HepG2 (cell line): ENCODE results near the gene ACP2. TPM values are rescaled to one million over a fixed set of nuclear protein-coding genes. Genes with fewer than 3 reads are reported as not detected.

ENCODE experiments used
- ATAC-seq: fragments of 200-7000 bp; cut with Tn5 transposase; 3 replicates; pipeline ENCODE4 v1.9.1; 2020; ENCODE audit warnings: mild to moderate bottlenecking, moderate library complexity
- BruUV-seq: library from RNA; stranded (reverse); fragments of 400-500 nt; replicated peaks from 2 replicates; lab custom pipeline; 2021; lab: Mats Ljungman, UMichigan
- CTCF ChIA-PET: fragments of 300-600 bp; formaldehyde crosslinking; extraction: SDS; loops from one replicate; lab custom pipeline; 2021; ENCODE audit warnings: low total read pairs, inconsistent platforms, low intra/inter-chr PET ratio; lab: Yijun Ruan, JAX
- POLR2A ChIA-PET: fragments of 350-600 bp; sonication (Branson Sonifier 250); formaldehyde crosslinking; loops from one replicate; lab custom pipeline; 2020; ENCODE audit warnings: antibody characterized with exemption, inconsistent platforms; lab: Yijun Ruan, JAX
- DNase-seq: peaks from one replicate; pipeline ENCODE4 v3.0.0-alpha.2; 2015; ENCODE audit warnings: low spot score
- FAIRE-seq: peaks from 3 replicates; lab custom pipeline; 2011; peaks lifted over from hg19 to GRCh38; lab: Jason Lieb, UNC
- H2AFZ ChIP-seq: one replicate; pipeline ENCODE4 v1.6.1; 2011; ENCODE audit warnings: low read length, inconsistent platforms
- H3K27ac ChIP-seq: fragments of 300-600 bp; 3 replicates; pipeline ENCODE4 v1.8.0; 2011; ENCODE audit warnings: mixed run types, mild to moderate bottlenecking, mixed read lengths, low read length, inconsistent platforms; ENCODE audit not compliant: insufficient read depth; ENCODE audit errors: extremely low read length
- H3K27me3 ChIP-seq, 2 experiments: fragments of 200-600 bp in 1 of 2; 2 replicates in 1 of 2; 3 replicates in 1 of 2; pipeline versions ENCODE4 v1.6.0 to v1.8.0; 2011; ENCODE audit warnings: low read length in 2 of 2, mild to moderate bottlenecking in 2 of 2, moderate library complexity in 2 of 2, inconsistent platforms in 1 of 2; ENCODE audit not compliant: insufficient read depth in 2 of 2, control insufficient read depth in 1 of 2
- H3K36me3 ChIP-seq, 2 experiments: fragments of 200-600 bp in 1 of 2; replicated peaks in 1 of 2; 2 replicates in 1 of 2; 3 replicates in 1 of 2; pipeline versions ENCODE4 v1.5.1 to v1.8.0; 2011; ENCODE audit warnings: low read length in 2 of 2, inconsistent platforms in 1 of 2; ENCODE audit not compliant: insufficient read depth in 2 of 2, control insufficient read depth in 1 of 2
- H3K4me1 ChIP-seq: 2 replicates; pipeline ENCODE4 v1.5.1; 2012; ENCODE audit warnings: low read length, inconsistent platforms; ENCODE audit not compliant: insufficient read depth
- H3K4me2 ChIP-seq: 2 replicates; pipeline ENCODE4 v1.6.0; 2011; ENCODE audit warnings: low read depth, low read length, inconsistent platforms
- H3K4me3 ChIP-seq, 3 experiments: fragments of 200-600 bp in 1 of 3; sonication (generic), shearing (Covaris generic) in 1 of 3; replicated peaks in 1 of 3; 2 replicates each; pipeline ENCODE4 v1.5.1; 2011 to 2016; ENCODE audit warnings: low read length in 3 of 3, inconsistent platforms in 2 of 3, low read depth in 2 of 3, mild to moderate bottlenecking in 2 of 3, control low read depth in 1 of 3, mixed read lengths in 1 of 3; ENCODE audit not compliant: insufficient read depth in 1 of 3
- H3K79me2 ChIP-seq: one replicate; pipeline ENCODE4 v1.6.1; 2011; ENCODE audit warnings: low read length, inconsistent platforms; ENCODE audit not compliant: insufficient read depth
- H3K9ac ChIP-seq: 2 replicates; pipeline ENCODE4 v1.6.0; 2011; ENCODE audit warnings: mild to moderate bottlenecking, low read depth, low read length, inconsistent platforms; ENCODE audit not compliant: insufficient read depth
- H3K9me3 ChIP-seq: 2 replicates; pipeline ENCODE4 v1.5.1; 2012; ENCODE audit warnings: mild to moderate bottlenecking, low read length
- H4K20me1 ChIP-seq: 2 replicates; pipeline ENCODE4 v1.6.0; 2011; ENCODE audit warnings: inconsistent platforms, mild to moderate bottlenecking, low read length, moderate library complexity; ENCODE audit not compliant: insufficient read depth
- ATF2 ChIP-seq: sonication (generic); formaldehyde crosslinking; IDR thresholded peaks from 2 replicates; pipeline ENCODE4 v1.4.0; 2020; ENCODE audit warnings: missing genetic modification reagents
- CBX2 ChIP-seq, 2 experiments: fragments of 200-600 bp in 1 of 2; sonication (generic); formaldehyde crosslinking in 1 of 2; IDR thresholded peaks; 2 replicates each; pipeline versions ENCODE4 v1.7.0 to v1.8.1; 2018 to 2022; ENCODE audit warnings: low read depth in 2 of 2, low read length in 1 of 2, mild to moderate bottlenecking in 1 of 2, missing genetic modification reagents in 1 of 2
- FOXJ3 ChIP-seq: sonication (generic); formaldehyde crosslinking; IDR thresholded peaks from 2 replicates; pipeline ENCODE4 v1.4.0; 2020; ENCODE audit warnings: missing genetic modification reagents, mild to moderate bottlenecking, borderline replicate concordance
- GMEB1 ChIP-seq: sonication (generic); formaldehyde crosslinking; IDR thresholded peaks from 2 replicates; pipeline ENCODE4 v1.5.1; 2020; ENCODE audit warnings: missing genetic modification reagents, mild to moderate bottlenecking, borderline replicate concordance
- KDM6A ChIP-seq: IDR thresholded peaks from 2 replicates; pipeline ENCODE4 v1.6.1; 2016; ENCODE audit warnings: low read depth
- KLF16 ChIP-seq, 2 experiments: sonication (generic) in 1 of 2; formaldehyde crosslinking in 1 of 2; IDR thresholded peaks; 2 replicates each; pipeline versions ENCODE4 v1.6.1 to v1.8.0; 2016 to 2023; ENCODE audit warnings: missing genetic modification reagents in 2 of 2, missing compliant biosample characterization in 1 of 2
- MED1 ChIP-seq: sonication (generic); formaldehyde crosslinking; IDR thresholded peaks from 2 replicates; pipeline ENCODE4 v1.4.0; 2020; ENCODE audit warnings: missing genetic modification reagents
- NCOR1 ChIP-seq: fragments of 200-600 bp; sonication (generic); IDR thresholded peaks from 2 replicates; pipeline ENCODE4 v1.7.0; 2017; ENCODE audit warnings: antibody characterized with exemption, low read length, borderline replicate concordance
- NFKB2 ChIP-seq: sonication (generic); formaldehyde crosslinking; IDR thresholded peaks from 2 replicates; pipeline ENCODE4 v1.4.0; 2020; ENCODE audit warnings: missing genetic modification reagents, borderline replicate concordance
- PAWR ChIP-seq: sonication (generic); formaldehyde crosslinking; IDR thresholded peaks from 2 replicates; pipeline ENCODE4 v1.4.0; 2020; ENCODE audit warnings: missing genetic modification reagents, mild to moderate bottlenecking, borderline replicate concordance
- PBX2 ChIP-seq: IDR thresholded peaks from 2 replicates; pipeline ENCODE4 v1.6.1; 2016; ENCODE audit warnings: control low read depth
- TARDBP ChIP-seq: sonication (generic); formaldehyde crosslinking; IDR thresholded peaks from 2 replicates; pipeline ENCODE4 v1.8.0; 2022; ENCODE audit warnings: mild to moderate bottlenecking, missing genetic modification reagents
- TBX3 ChIP-seq: fragments of 450-650 bp; IDR thresholded peaks from 2 replicates; pipeline ENCODE4 v1.6.1; 2017; ENCODE audit warnings: antibody characterized with exemption, mild to moderate bottlenecking, inconsistent platforms, borderline replicate concordance
- XRCC5 ChIP-seq: fragments of 200-400 bp; formaldehyde crosslinking; optimal IDR thresholded peaks from 2 replicates; pipeline ENCODE3; 2017; ENCODE audit warnings: mild to moderate bottlenecking, low read length
- ZNF350 ChIP-seq: sonication (generic); formaldehyde crosslinking; IDR thresholded peaks from 2 replicates; pipeline ENCODE4 v1.4.0; 2020; ENCODE audit warnings: mild to moderate bottlenecking, low read depth, missing genetic modification reagents, borderline replicate concordance
- ZNF567 ChIP-seq: sonication (generic); formaldehyde crosslinking; IDR thresholded peaks from 2 replicates; pipeline ENCODE4 v1.8.1; 2023; ENCODE audit warnings: mild to moderate bottlenecking, missing genetic modification reagents, borderline replicate concordance
- ZNF598 ChIP-seq: sonication (generic); formaldehyde crosslinking; IDR thresholded peaks from 2 replicates; pipeline ENCODE4 v1.5.1; 2020; ENCODE audit warnings: mild to moderate bottlenecking, missing genetic modification reagents, borderline replicate concordance
- ZNF674 ChIP-seq: sonication (generic); formaldehyde crosslinking; IDR thresholded peaks from 2 replicates; pipeline ENCODE4 v1.5.0; 2020; ENCODE audit warnings: low read depth, mild to moderate bottlenecking, missing genetic modification reagents
- WGBS: methylation state at CpG from one replicate; pipeline ENCODE4 v1.1.6; 2017; ENCODE audit warnings: low lambda C conversion rate; 5-methylcytosine and 5-hydroxymethylcytosine counted together
- in situ Hi-C: cut with HindIII; loops from 2 replicates; pipeline ENCODE4 v1.10.0; 2017; ENCODE audit warnings: low pct_unique_long_range_greater_than_20kb; ENCODE audit not compliant: extremely low pct_ligation_motif_present
- intact Hi-C: fragments of 100-400 bp; cut with micrococcal nuclease; formaldehyde crosslinking; loops from one replicate; pipeline ENCODE4 v1.10.0; 2022; ENCODE audit not compliant: unreplicated experiment
- polyA plus RNA-seq, 8 experiments: library from polyadenylated mRNA; depleted of rRNA in 3 of 8; stranded (reverse) in 7 of 8; unstranded in 1 of 8; fragments of >200 nt; fragmentation: Illumina TruSeq in 4 of 8; extraction: Trizol in 4 of 8; gene quantifications; 2 replicates each; pipeline versions ENCODE4 v1.2.1 to v1.2.3, GENCODE V29; 2011 to 2016; ENCODE audit warnings: low read depth in 4 of 8, missing spikeins in 1 of 8, mixed read lengths in 1 of 8; ENCODE audit not compliant: insufficient read depth in 1 of 8
- total RNA-seq, 5 experiments: library from RNA; depleted of rRNA; stranded (reverse); fragments of >200 nt; fragmentation: Illumina TruSeq; extraction: Trizol; gene quantifications; 2 replicates each; pipeline ENCODE4 v1.2.3, GENCODE V29; 2016; ENCODE audit warnings: low read depth in 1 of 5

Gene ACP2
- total and polyA plus RNA-seq, 2 of the 13 experiments (the other 11 are each of a cell fraction or from before 2014, with no cell fraction given): 17.7 to 20.2 TPM

- WGBS: 63% methylated on average over 4 of the region's 10 CpGs
- Histone ChIP-seq H3K27me3 (no peaks in the 10 kb centered on the region), H3K4me3 (peak overlapping the region in 1 of 3 experiments; percentile 48; a peak in 1 of 6 replicates), H2AFZ (no peak overlapping the region), H4K20me1 (no peaks in the 10 kb centered on the region), H3K9me3 (no peaks in the 10 kb centered on the region), H3K4me1 (peaks cover 55% of the 10 kb centered on the region), H3K9ac (no peak overlapping the region), H3K27ac (peak overlapping the region; percentile 48), H3K36me3 (peaks cover 1 to 2% of the 10 kb centered on the region in 2 experiments; a peak in 2 of 5 replicates), H3K79me2 (peaks cover 5% of the 10 kb centered on the region), H3K4me2 (peak overlapping the region; percentile 89)
- POLR2A ChIA-PET: interaction anchor here (0.6 to 4.3 kb wide), 13 partner anchors 8 to 96 kb away, joined by 3 to 106 read pairs (median 8); partner anchors contain the start of genes ACP2, ARFGAP2, DDB2 and PACSIN3
- intact Hi-C loops: loop anchor here (1.0 to 2.0 kb wide), 2 partner anchors 82 to 95 kb away; no protein-coding TSS in a partner anchor
- ATAC-seq (peak; percentile 66), DNase-seq (peak; percentile 46), FAIRE-seq (peak; percentile 50)
- in situ Hi-C loops: no loop called here
- CTCF ChIA-PET: interaction anchor here (1.0 to 4.3 kb wide), 5 partner anchors 17 to 98 kb away, joined by 3 to 27 read pairs (median 7); partner anchors contain the start of gene ARFGAP2
- BruUV-seq: no TSS peak
- TF ChIP-seq ATF2 (CRISPR knock-in tag): no peak; the same call in 1 of the 2 replicates
- TF ChIP-seq FOXJ3 (CRISPR knock-in tag): no peak
- TF ChIP-seq KLF16 (CRISPR knock-in tag; IDR thresholded peaks at IDR 0.05): peak in 1 of 2 experiments; percentile 38; a peak in 1 of 4 replicates
- TF ChIP-seq CBX2 (IDR thresholded peaks at IDR 0.05; ENCODE audit: low read depth, low read length): no peak
- no peak for TF ChIP-seq CBX2 (CRISPR knock-in tag; IDR thresholded peaks at IDR 0.05; ENCODE audit: low read depth)
- peak; percentile 31; the same call in 1 of the 2 replicates for TF ChIP-seq TARDBP (CRISPR knock-in tag)
- no peak for TF ChIP-seq KDM6A
- no peak for TF ChIP-seq GMEB1
- TF ChIP-seq ZNF598: 0 out of 2 replicates have a peak, but pooled peaks have one; percentile 24
- TF ChIP-seq NCOR1: no peak
- peak; percentile 28; the same call in 1 of the 2 replicates for TF ChIP-seq MED1 (CRISPR knock-in tag)
- TF ChIP-seq ZNF674 (CRISPR knock-in tag): no peak
- peak; percentile 51 for TF ChIP-seq XRCC5
- TF ChIP-seq NFKB2 (CRISPR knock-in tag): peak; percentile 11; the same call in 1 of the 2 replicates
- 0 out of 2 replicates have a peak, but pooled peaks have one; percentile 22 for TF ChIP-seq ZNF567
- no peak for TF ChIP-seq TBX3
- TF ChIP-seq ZNF350: 0 out of 2 replicates have a peak, but pooled peaks have one; percentile 29
- no peak for TF ChIP-seq PBX2 (CRISPR knock-in tag)
- TF ChIP-seq PAWR (CRISPR knock-in tag): no peak
These were observed 10.8 kb upstream of the ACP2 start for GRCh38 chr11:47259232-47259977.
